Smooth muscle cell (in vitro differentiated cells): ENCODE results near the gene GIMAP8. TPM values are rescaled to one million over a fixed set of nuclear protein-coding genes. Genes with fewer than 3 reads are reported as not detected.

Experiments used
- DNase-seq: peaks from one replicate; lab custom pipeline; 2025; ENCODE audit not compliant: unreplicated experiment; lab: John Stamatoyannopoulos, UW
- H2AFZ ChIP-seq: fragments of 200-600 bp; sonication (generic); 2 replicates; pipeline ENCODE4 v1.6.0; 2016; ENCODE audit warnings: antibody characterized with exemption, low read depth, mild to moderate bottlenecking
- H3F3A ChIP-seq: fragments of 200-600 bp; sonication (generic); 2 replicates; pipeline ENCODE4 v1.6.0; 2017; ENCODE audit warnings: antibody characterized with exemption, low read depth
- H3K27ac ChIP-seq: fragments of 200-600 bp; sonication (generic); 2 replicates; pipeline ENCODE4 v1.5.1; 2016; ENCODE audit warnings: low read depth, mild to moderate bottlenecking
- H3K27me3 ChIP-seq: fragments of 200-600 bp; sonication (generic); 2 replicates; pipeline ENCODE4 v1.6.1; 2016; ENCODE audit warnings: low read depth, mild to moderate bottlenecking
- H3K36me3 ChIP-seq: fragments of 200-600 bp; sonication (generic); 2 replicates; pipeline ENCODE4 v1.5.1; 2016; ENCODE audit warnings: low read depth
- H3K4me1 ChIP-seq: fragments of 200-600 bp; sonication (generic); 2 replicates; pipeline ENCODE4 v1.5.1; 2016; ENCODE audit warnings: low read depth
- H3K4me2 ChIP-seq: fragments of 200-600 bp; sonication (generic); 2 replicates; pipeline ENCODE4 v1.6.0; 2016; ENCODE audit warnings: mild to moderate bottlenecking
- H3K4me3 ChIP-seq: fragments of 200-600 bp; sonication (generic); 2 replicates; pipeline ENCODE4 v1.5.1; 2016; ENCODE audit warnings: mild to moderate bottlenecking
- H3K79me2 ChIP-seq: fragments of 200-600 bp; sonication (generic); 2 replicates; pipeline ENCODE4 v1.6.0; 2016; ENCODE audit warnings: low read depth, mild to moderate bottlenecking
- H3K9ac ChIP-seq: fragments of 200-600 bp; sonication (generic); 2 replicates; pipeline ENCODE4 v1.6.0; 2016; ENCODE audit warnings: low read depth
- H3K9me3 ChIP-seq: fragments of 200-600 bp; sonication (generic); replicated peaks from 2 replicates; pipeline ENCODE4 v1.5.1; 2016; ENCODE audit warnings: low read depth
- H4K20me1 ChIP-seq: fragments of 200-600 bp; sonication (generic); 2 replicates; pipeline ENCODE4 v1.6.0; 2016; ENCODE audit warnings: low read depth
- CTCF ChIP-seq: fragments of 200-600 bp; sonication (generic); IDR thresholded peaks from 2 replicates; pipeline ENCODE4 v1.5.1; 2017; ENCODE audit warnings: borderline replicate concordance, mild to moderate bottlenecking, antibody characterized with exemption; ENCODE audit not compliant: insufficient read depth, poor library complexity, severe bottlenecking
- WGBS: methylation state at CpG from one replicate; pipeline ENCODE4 v1.1.7; 2016; ENCODE audit warnings: low lambda C conversion rate; 5-methylcytosine and 5-hydroxymethylcytosine counted together
- polyA plus RNA-seq: library from polyadenylated mRNA; unstranded; fragments of >200 nt; fragmentation: Nextera tagmentation; extraction: Ambion mirVana; gene quantifications from 2 replicates; pipeline ENCODE4 v1.2.1, GENCODE V29; 2016
- total RNA-seq: library from RNA; depleted of rRNA; stranded (reverse); fragments of >200 nt; gene quantifications from 2 replicates; pipeline ENCODE4 v1.2.3, GENCODE V29; 2014

GIMAP8 gene
- total and polyA plus RNA-seq, 2 experiments from 2014 or later: not detected

- H3K9ac ChIP-seq: no peak overlapping the region
- H3F3A ChIP-seq: peaks cover 3% of the 10 kb centered on the region
- H3K4me2 ChIP-seq: peak overlapping the region; percentile 93
- H2AFZ ChIP-seq: no peak overlapping the region
- H3K27ac ChIP-seq: no peak overlapping the region
- no peaks in the 10 kb centered on the region for H4K20me1 ChIP-seq
- H3K4me3 ChIP-seq: peak overlapping the region; percentile 72
- H3K79me2 ChIP-seq: no peaks in the 10 kb centered on the region
- no peak for TF ChIP-seq CTCF
- 20% methylated on average over 2 of the region's 2 CpGs for WGBS
- H3K9me3 ChIP-seq: no peaks in the 10 kb centered on the region
- H3K4me1 ChIP-seq: peaks cover 31% of the 10 kb centered on the region
- H3K36me3 ChIP-seq: no peaks in the 10 kb centered on the region
- DNase-seq: no peak
- no peaks in the 10 kb centered on the region for H3K27me3 ChIP-seq
These were observed 44.2 kb upstream of the GIMAP8 start for GRCh38 chr7:150406312-150406566.

- peak overlapping the region; percentile 93 for H3K4me2 ChIP-seq
- no peaks in the 10 kb centered on the region for H3K27me3 ChIP-seq
- H3K4me1 ChIP-seq: peaks cover 26% of the 10 kb centered on the region
- H4K20me1 ChIP-seq: no peaks in the 10 kb centered on the region
- H2AFZ ChIP-seq: no peak overlapping the region
- TF ChIP-seq CTCF: no peak
- no peak overlapping the region for H3K9ac ChIP-seq
- H3K27ac ChIP-seq: no peak overlapping the region
- DNase-seq: no peak
- peaks cover 3% of the 10 kb centered on the region for H3F3A ChIP-seq
- no peaks in the 10 kb centered on the region for H3K9me3 ChIP-seq
- no peaks in the 10 kb centered on the region for H3K36me3 ChIP-seq
- WGBS: 71% methylated on average over 10 of the region's 10 CpGs
- no peaks in the 10 kb centered on the region for H3K79me2 ChIP-seq
- no peak overlapping the region for H3K4me3 ChIP-seq
These were observed 43.6 kb upstream of the GIMAP8 start for GRCh38 chr7:150406567-150407421.

DNA sequence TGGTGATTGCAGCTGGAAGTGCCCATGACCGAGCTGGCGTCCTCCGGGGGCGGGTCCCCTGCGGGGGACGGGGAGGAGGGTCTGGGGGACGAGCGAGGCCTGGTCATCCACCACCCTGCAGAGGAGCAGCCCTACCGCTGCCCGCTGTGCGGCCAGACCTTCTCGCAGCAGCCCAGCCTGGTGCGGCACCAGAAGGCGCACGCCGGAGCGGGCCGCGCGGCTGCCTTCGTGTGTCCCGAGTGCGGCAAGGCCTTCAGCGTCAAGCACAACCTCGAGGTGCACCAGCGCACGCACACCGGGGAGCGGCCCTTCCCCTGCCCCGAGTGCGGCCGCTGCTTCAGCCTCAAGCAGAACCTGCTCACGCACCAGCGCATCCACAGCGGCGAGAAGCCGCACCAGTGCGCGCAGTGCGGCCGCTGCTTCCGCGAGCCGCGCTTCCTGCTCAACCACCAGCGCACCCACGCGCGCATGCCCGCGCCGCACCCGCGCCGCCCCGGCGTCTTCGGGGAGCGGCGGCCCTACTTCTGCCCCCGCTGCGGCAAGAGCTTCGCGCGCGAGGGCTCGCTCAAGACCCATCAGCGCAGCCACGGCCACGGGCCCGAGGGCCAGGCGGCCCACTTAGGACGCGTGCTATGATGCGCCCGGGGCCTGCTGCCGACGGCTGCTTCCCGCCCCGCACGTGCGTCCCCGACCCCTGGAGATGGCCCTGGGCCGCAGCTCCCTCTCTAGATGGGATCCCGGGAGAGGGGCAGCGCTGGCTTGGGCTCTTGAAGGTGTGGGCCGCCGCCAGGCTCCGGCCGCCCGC, 42.6 kb upstream of the GIMAP8 start:
- H3K27ac ChIP-seq: no peak overlapping the region
- H4K20me1 ChIP-seq: no peaks in the 10 kb centered on the region
- no peak overlapping the region for H3K4me2 ChIP-seq
- no peak overlapping the region for H3K4me3 ChIP-seq
- WGBS: 95% methylated on average over 76 of the region's 91 CpGs
- no peaks in the 10 kb centered on the region for H3K27me3 ChIP-seq
- no peaks in the 10 kb centered on the region for H3K9me3 ChIP-seq
- H3K36me3 ChIP-seq: no peaks in the 10 kb centered on the region
- H3K9ac ChIP-seq: no peak overlapping the region
- H3F3A ChIP-seq: peaks cover 3% of the 10 kb centered on the region
- H3K4me1 ChIP-seq: peaks cover 20% of the 10 kb centered on the region
- no peak for DNase-seq
- H3K79me2 ChIP-seq: no peaks in the 10 kb centered on the region
- no peak overlapping the region for H2AFZ ChIP-seq
- TF ChIP-seq CTCF: no peak
